ENCODE data around the gene HCAR2. TPM values are rescaled to one million over a fixed set of nuclear protein-coding genes. Genes with fewer than 3 reads are reported as not detected.
"Not testable (repeated sequence)": the region's sequence is repeated elsewhere in the genome, so short reads cannot be mapped to it uniquely, and the experiment has no call there.

HCAR2 gene
- total and polyA plus RNA-seq, 2 experiments from 2014 or later = 2.1 to 3.7 TPM

DNA sequence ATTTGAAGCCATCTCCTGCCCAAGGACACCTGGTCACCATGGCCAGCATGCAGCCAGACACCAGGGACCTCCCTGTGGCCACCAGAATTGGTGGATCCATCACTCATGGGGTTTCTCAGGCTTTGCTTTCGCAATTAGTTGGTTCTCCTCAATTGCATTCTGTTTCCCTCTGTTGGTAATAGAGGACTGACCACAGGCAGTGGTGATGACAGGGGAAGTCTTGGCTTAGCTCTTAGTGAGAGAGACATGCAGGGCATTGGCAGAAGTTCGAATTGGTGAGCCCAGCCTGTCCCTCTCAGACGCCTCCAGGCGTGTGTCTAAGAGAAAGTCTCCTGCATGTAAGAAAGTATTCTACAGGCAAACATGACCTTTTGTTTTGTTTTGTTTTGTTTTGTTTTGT is 21.3 kb downstream of the HCAR2 start:
- TF ChIP-seq EZH2 (IDR thresholded peaks at IDR 0.05; ENCODE audit: borderline replicate concordance) (no peak), EZH2phosphoT487 (IDR thresholded peaks at IDR 0.05; ENCODE audit: low read depth, severe bottlenecking, unreplicated experiment) (no peak)
- TF ChIP-seq, protein P1, sequence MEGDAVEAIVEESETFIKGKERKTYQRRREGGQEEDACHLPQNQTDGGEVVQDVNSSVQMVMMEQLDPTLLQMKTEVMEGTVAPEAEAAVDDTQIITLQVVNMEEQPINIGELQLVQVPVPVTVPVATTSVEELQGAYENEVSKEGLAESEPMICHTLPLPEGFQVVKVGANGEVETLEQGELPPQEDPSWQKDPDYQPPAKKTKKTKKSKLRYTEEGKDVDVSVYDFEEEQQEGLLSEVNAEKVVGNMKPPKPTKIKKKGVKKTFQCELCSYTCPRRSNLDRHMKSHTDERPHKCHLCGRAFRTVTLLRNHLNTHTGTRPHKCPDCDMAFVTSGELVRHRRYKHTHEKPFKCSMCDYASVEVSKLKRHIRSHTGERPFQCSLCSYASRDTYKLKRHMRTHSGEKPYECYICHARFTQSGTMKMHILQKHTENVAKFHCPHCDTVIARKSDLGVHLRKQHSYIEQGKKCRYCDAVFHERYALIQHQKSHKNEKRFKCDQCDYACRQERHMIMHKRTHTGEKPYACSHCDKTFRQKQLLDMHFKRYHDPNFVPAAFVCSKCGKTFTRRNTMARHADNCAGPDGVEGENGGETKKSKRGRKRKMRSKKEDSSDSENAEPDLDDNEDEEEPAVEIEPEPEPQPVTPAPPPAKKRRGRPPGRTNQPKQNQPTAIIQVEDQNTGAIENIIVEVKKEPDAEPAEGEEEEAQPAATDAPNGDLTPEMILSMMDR (IDR thresholded peaks at IDR 0.05; ENCODE audit: poor library complexity) = no peak
- no peak overlapping the region for H3K4me2 ChIP-seq
- no peak overlapping the region for H3K4me3 ChIP-seq
- no peaks in the 10 kb centered on the region for H4K20me1 ChIP-seq (ENCODE audit: insufficient read depth, poor library complexity, severe bottlenecking)
- no peak overlapping the region for H2AFZ ChIP-seq
- no peak for DNase-seq (ENCODE audit: low spot score)
- no peaks in the 10 kb centered on the region for H3K27me3 ChIP-seq
- H3K9me2 ChIP-seq (replicated peaks; ENCODE audit: insufficient read depth) = no peaks in the 10 kb centered on the region
- no peaks in the 10 kb centered on the region for H3K36me3 ChIP-seq (replicated peaks; ENCODE audit: insufficient read depth, low read depth)
- H3K27ac ChIP-seq = no peak overlapping the region
- 89% methylated on average over 4 of the region's 4 CpGs for WGBS (ENCODE audit: low lambda C conversion rate, missing lambda C conversion rate)
- H3K9me3 ChIP-seq (ENCODE audit: low read depth) = no peaks in the 10 kb centered on the region
- peaks cover 8% of the 10 kb centered on the region for H3K4me1 ChIP-seq (ENCODE audit: insufficient read depth)
- no peaks in the 10 kb centered on the region for H3K79me2 ChIP-seq

DNA sequence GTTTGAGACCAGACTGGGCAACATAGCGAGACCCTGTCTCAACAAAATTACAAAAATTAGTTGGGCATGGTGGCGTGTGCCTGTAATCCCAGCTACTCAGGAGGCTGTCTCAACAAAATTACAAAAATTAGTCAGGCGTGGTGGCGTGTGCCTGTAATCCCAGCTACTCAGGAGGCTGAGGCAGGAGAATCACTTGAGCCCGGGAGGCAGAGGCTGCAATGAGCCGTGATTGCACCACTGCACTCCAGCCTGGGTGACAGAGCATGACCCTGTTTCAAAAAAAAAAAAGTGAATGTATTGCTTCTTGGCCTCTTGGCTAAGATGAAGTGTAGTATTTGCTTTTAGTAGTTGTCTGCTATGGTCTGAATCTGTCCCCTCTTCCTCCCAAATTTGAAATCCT is 22.2 kb downstream of the HCAR2 start:
- not testable (repeated sequence) for H2AFZ ChIP-seq; H3K9me3 ChIP-seq (ENCODE audit: low read depth); DNase-seq (ENCODE audit: low spot score); H3K4me1 ChIP-seq (ENCODE audit: insufficient read depth); H3K79me2 ChIP-seq; H3K9me2 ChIP-seq (replicated peaks; ENCODE audit: insufficient read depth); H3K4me3 ChIP-seq; H3K27ac ChIP-seq; H4K20me1 ChIP-seq (ENCODE audit: insufficient read depth, poor library complexity, severe bottlenecking); H3K27me3 ChIP-seq; H3K36me3 ChIP-seq (replicated peaks; ENCODE audit: insufficient read depth, low read depth); H3K4me2 ChIP-seq
- 97% methylated on average over 6 of the region's 6 CpGs for WGBS (ENCODE audit: low lambda C conversion rate, missing lambda C conversion rate)

DNA sequence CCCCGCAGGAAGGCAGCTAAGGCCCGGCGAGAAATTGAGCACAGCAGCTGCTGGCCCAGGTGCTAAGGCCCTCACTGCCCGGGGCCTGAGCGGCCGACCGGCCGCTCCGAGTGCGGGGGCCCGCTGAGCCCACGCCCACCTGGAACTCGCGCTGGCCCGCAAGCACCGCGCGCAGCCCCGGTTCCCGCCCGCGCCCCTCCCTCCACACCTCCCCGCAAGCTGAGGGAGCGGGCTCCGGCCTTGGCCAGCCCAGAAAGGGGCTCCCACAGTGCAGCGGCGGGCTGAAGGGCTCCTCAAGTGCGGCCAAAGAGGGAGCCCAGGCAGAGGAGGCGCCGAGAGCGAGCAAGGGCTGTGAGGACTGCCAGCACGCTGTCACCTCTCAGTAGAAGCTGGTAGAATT is 26.4 kb downstream of the HCAR2 start:
- not testable (repeated sequence) for H3K4me1 ChIP-seq (ENCODE audit: insufficient read depth); H3K27ac ChIP-seq; H3K79me2 ChIP-seq; H2AFZ ChIP-seq; DNase-seq (ENCODE audit: low spot score); H3K4me2 ChIP-seq; H3K36me3 ChIP-seq (replicated peaks; ENCODE audit: insufficient read depth, low read depth); H3K27me3 ChIP-seq; H3K9me2 ChIP-seq (replicated peaks; ENCODE audit: insufficient read depth); H3K4me3 ChIP-seq; H4K20me1 ChIP-seq (ENCODE audit: insufficient read depth, poor library complexity, severe bottlenecking); H3K9me3 ChIP-seq (ENCODE audit: low read depth)
- 96% methylated on average over 23 of the region's 32 CpGs for WGBS (ENCODE audit: low lambda C conversion rate, missing lambda C conversion rate)

DNA sequence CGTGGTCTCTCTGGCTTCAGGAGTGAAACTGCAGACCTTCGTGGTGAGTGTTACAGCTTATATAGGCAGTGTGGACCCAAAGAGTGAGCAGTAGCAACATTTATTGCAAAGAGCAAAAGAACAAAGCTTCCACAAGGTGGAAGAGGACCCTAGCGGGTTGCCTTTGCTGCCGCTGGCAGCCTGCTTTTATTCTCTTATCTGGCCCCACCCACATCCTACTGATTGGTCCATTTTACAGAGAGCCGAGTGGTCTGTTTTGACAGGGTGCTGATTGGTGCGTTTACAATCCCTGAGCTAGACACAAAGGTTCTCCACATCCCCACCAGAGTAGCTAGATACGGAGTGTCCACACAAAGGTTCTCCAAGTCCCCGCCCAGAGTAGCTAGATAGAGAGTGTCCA is 27.1 kb downstream of the HCAR2 start:
- H3K27ac ChIP-seq; H4K20me1 ChIP-seq (ENCODE audit: insufficient read depth, poor library complexity, severe bottlenecking); H3K36me3 ChIP-seq (replicated peaks; ENCODE audit: insufficient read depth, low read depth); H2AFZ ChIP-seq; H3K27me3 ChIP-seq; H3K4me3 ChIP-seq; H3K9me2 ChIP-seq (replicated peaks; ENCODE audit: insufficient read depth); DNase-seq (ENCODE audit: low spot score); H3K9me3 ChIP-seq (ENCODE audit: low read depth); H3K79me2 ChIP-seq; H3K4me1 ChIP-seq (ENCODE audit: insufficient read depth); H3K4me2 ChIP-seq: not testable (repeated sequence)
- 89% methylated on average over 8 of the region's 8 CpGs for WGBS (ENCODE audit: low lambda C conversion rate, missing lambda C conversion rate)

DNA sequence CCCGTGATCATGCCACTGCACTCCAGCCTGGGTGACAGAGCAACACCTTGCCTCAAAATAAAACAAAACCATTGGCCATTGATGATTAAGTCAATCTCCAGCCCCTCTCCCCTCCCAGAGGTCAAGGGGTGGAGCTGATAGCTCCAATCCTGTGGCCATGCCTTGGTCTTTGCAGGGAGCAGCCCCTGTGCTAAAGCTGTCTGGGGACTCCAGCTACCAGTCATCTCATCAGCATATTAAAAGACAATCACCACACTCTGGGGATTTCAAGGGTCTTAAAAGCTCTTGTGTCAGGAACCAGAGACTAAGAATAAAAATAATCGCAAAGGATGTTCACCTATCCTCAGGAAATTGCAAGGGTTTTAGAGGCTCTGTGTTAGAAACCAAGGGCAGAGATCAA is 30.6 kb downstream of the HCAR2 start:
- Histone ChIP-seq H3K9me2 (replicated peaks; ENCODE audit: insufficient read depth) (no peaks in the 10 kb centered on the region), H3K36me3 (replicated peaks; ENCODE audit: insufficient read depth, low read depth) (no peaks in the 10 kb centered on the region), H3K9me3 (ENCODE audit: low read depth) (no peaks in the 10 kb centered on the region), H3K27me3 (no peaks in the 10 kb centered on the region), H3K4me3 (no peak overlapping the region), H4K20me1 (ENCODE audit: insufficient read depth, poor library complexity, severe bottlenecking) (no peaks in the 10 kb centered on the region), H3K27ac (no peak overlapping the region), H2AFZ (no peak overlapping the region), H3K4me2 (no peak overlapping the region), H3K79me2 (no peaks in the 10 kb centered on the region), H3K4me1 (ENCODE audit: insufficient read depth) (no peaks in the 10 kb centered on the region)
- TF ChIP-seq, protein P1 (IDR thresholded peaks at IDR 0.05; ENCODE audit: poor library complexity) = no peak
- TF ChIP-seq EZH2phosphoT487 (IDR thresholded peaks at IDR 0.05; ENCODE audit: low read depth, severe bottlenecking, unreplicated experiment) = no peak
- no peak for TF ChIP-seq EZH2 (IDR thresholded peaks at IDR 0.05; ENCODE audit: borderline replicate concordance)
- no peak for DNase-seq (ENCODE audit: low spot score)
- WGBS (ENCODE audit: low lambda C conversion rate, missing lambda C conversion rate) = 79% methylated on average over 2 of the region's 2 CpGs
